Spleen (tissue), 7 donors: Measurements from ENCODE around the gene MYL5.

Experiments used
- CTCF ChIP-seq, 11 experiments: fragments of 200-600 bp in 7 of 11; fragments of 450-650 bp in 4 of 11; sonication (generic) in 4 of 11; IDR thresholded peaks in 8 of 11; conservative IDR thresholded peaks in 3 of 11; 1 replicate in 7 of 11; 2 replicates in 4 of 11; pipeline versions ENCODE4 v1.4.0 to v1.8.0; 2016 to 2021; ENCODE audit warnings: antibody characterized with exemption in 11 of 11, inconsistent platforms in 4 of 11, mild to moderate bottlenecking in 1 of 11
- POLR2A ChIP-seq, 3 donors: fragments of 450-650 bp; IDR thresholded peaks; one replicate each; pipeline ENCODE4 v1.5.1; 2017; ENCODE audit warnings: antibody characterized with exemption in 3 of 3, mild to moderate bottlenecking in 1 of 3
- POLR2AphosphoS5 ChIP-seq, 3 donors: sonication (generic); formaldehyde crosslinking; IDR thresholded peaks; one replicate each; pipeline ENCODE4 v1.5.1; 2017; ENCODE audit warnings: antibody characterized with exemption in 3 of 3
- donor health status: DM: no; HTN: no; CAD: no; lungs with moderate emphysema.
- donor health status: DM: no; HTN: no; CAD: no.
- donor health status: DM: no; HTN: no; CAD: no.

GRCh38 chr4:708631-708933 lies 34.2 kb downstream of the MYL5 start:
- TF ChIP-seq CTCF (IDR thresholded peaks at IDR 0.05 in 8 of 11, conservative IDR thresholded peaks at IDR 0.05 in 3 of 11), result no peak
- no peak for TF ChIP-seq POLR2A (IDR thresholded peaks at IDR 0.05)
- no peak for TF ChIP-seq POLR2AphosphoS5 (IDR thresholded peaks at IDR 0.05)
